ENCODE measurements around the gene ZNF804A. TPM values are rescaled to one million over a fixed set of nuclear protein-coding genes. Genes with fewer than 3 reads are reported as not detected.

Gene ZNF804A
- total RNA-seq, 1 donor from 2014 or later, result under 0.01 TPM

DNA sequence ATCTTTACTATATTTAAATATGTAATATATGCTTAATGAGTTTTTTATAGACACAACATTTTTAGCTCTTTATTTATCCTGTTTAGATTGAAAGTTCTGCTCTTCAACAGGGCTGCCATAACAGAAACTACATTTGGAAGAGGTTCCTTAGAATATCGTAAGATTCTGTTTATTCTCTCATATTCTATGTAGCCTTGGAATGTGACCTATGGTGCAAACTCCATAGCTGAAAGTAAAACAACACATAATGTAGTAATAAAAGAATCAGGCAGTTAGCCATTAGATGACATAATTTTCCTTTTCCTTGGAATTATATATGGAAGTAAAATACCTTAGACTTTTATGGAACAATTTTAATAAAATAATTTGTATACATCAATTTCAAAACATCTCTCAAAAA lies 91.3 kb downstream of the ZNF804A start:
- H3K4me3 ChIP-seq (ENCODE audit: low read length in 3 of 3), result no peak overlapping the region
- no peaks in the 10 kb centered on the region for H3K36me3 ChIP-seq (ENCODE audit: control insufficient read depth in 3 of 3, insufficient read depth in 3 of 3, low read length in 3 of 3)
- no peaks in the 10 kb centered on the region for H3K9me3 ChIP-seq (ENCODE audit: control insufficient read depth in 3 of 3, low read length in 3 of 3)
- no peaks in the 10 kb centered on the region for H3K4me1 ChIP-seq (ENCODE audit: control insufficient read depth in 3 of 3, insufficient read depth in 3 of 3, low read length in 3 of 3)
- no peaks in the 10 kb centered on the region for H3K27me3 ChIP-seq (ENCODE audit: control insufficient read depth in 3 of 3, insufficient read depth in 3 of 3, low read length in 3 of 3)
- H3K9ac ChIP-seq (ENCODE audit: low read depth in 1 of 3, low read length in 3 of 3), result no peak overlapping the region
- no peak overlapping the region for H3K27ac ChIP-seq (ENCODE audit: low read depth, low read length)

DNA sequence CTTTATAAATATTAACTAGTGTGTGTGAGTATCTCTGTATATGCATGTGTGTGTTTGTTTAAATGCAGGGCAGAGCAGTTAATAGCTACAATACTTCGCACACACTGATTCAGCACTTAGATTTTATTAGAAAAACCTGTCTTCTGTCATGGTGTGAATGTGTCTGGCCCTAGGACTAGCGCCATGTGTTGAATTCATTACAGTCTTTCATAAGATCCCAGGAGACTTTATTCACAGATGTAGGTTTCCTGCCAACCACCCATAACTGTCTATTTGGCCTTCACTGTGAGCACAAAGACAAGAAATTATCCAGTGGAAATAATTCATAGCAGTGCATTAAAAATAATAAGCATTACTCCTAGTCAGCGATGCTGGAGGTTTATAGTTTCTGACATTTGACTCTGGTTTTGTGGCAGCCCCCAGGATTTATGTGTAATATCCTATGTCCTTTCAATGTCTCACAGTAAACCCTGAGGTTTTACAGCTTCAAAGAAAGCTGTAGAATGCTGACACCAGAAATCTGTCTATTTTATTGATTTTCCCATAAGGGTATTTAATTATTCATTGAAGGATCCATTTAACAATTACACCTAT lies 93.9 kb downstream of the ZNF804A start:
- Histone ChIP-seq H3K36me3 (ENCODE audit: control insufficient read depth in 3 of 3, insufficient read depth in 3 of 3, low read length in 3 of 3) (no peaks in the 10 kb centered on the region), H3K4me3 (ENCODE audit: low read length in 3 of 3) (no peak overlapping the region), H3K4me1 (ENCODE audit: control insufficient read depth in 3 of 3, insufficient read depth in 3 of 3, low read length in 3 of 3) (no peaks in the 10 kb centered on the region), H3K9me3 (ENCODE audit: control insufficient read depth in 3 of 3, low read length in 3 of 3) (no peaks in the 10 kb centered on the region), H3K27ac (ENCODE audit: low read depth, low read length) (no peak overlapping the region), H3K9ac (ENCODE audit: low read depth in 1 of 3, low read length in 3 of 3) (no peak overlapping the region), H3K27me3 (ENCODE audit: control insufficient read depth in 3 of 3, insufficient read depth in 3 of 3, low read length in 3 of 3) (no peaks in the 10 kb centered on the region)

GRCh38 chr2:184696644-184697043 lies 98.3 kb downstream of the ZNF804A start:
- H3K4me3 ChIP-seq (ENCODE audit: low read length in 3 of 3), result no peak overlapping the region
- H3K27me3 ChIP-seq (ENCODE audit: control insufficient read depth in 3 of 3, insufficient read depth in 3 of 3, low read length in 3 of 3), result no peaks in the 10 kb centered on the region
- H3K9me3 ChIP-seq (ENCODE audit: control insufficient read depth in 3 of 3, low read length in 3 of 3), result no peaks in the 10 kb centered on the region
- no peak overlapping the region for H3K9ac ChIP-seq (ENCODE audit: low read depth in 1 of 3, low read length in 3 of 3)
- no peaks in the 10 kb centered on the region for H3K36me3 ChIP-seq (ENCODE audit: control insufficient read depth in 3 of 3, insufficient read depth in 3 of 3, low read length in 3 of 3)
- no peaks in the 10 kb centered on the region for H3K4me1 ChIP-seq (ENCODE audit: control insufficient read depth in 3 of 3, insufficient read depth in 3 of 3, low read length in 3 of 3)
- no peak overlapping the region for H3K27ac ChIP-seq (ENCODE audit: low read depth, low read length)

- H3K9me3 ChIP-seq (ENCODE audit: control insufficient read depth in 3 of 3, low read length in 3 of 3), result no peaks in the 10 kb centered on the region
- H3K4me1 ChIP-seq (ENCODE audit: control insufficient read depth in 3 of 3, insufficient read depth in 3 of 3, low read length in 3 of 3), result no peaks in the 10 kb centered on the region
- no peaks in the 10 kb centered on the region for H3K27me3 ChIP-seq (ENCODE audit: control insufficient read depth in 3 of 3, insufficient read depth in 3 of 3, low read length in 3 of 3)
- H3K9ac ChIP-seq (ENCODE audit: low read depth in 1 of 3, low read length in 3 of 3), result no peak overlapping the region
- H3K27ac ChIP-seq (ENCODE audit: low read depth, low read length), result no peak overlapping the region
- no peak overlapping the region for H3K4me3 ChIP-seq (ENCODE audit: low read length in 3 of 3)
- H3K36me3 ChIP-seq (ENCODE audit: control insufficient read depth in 3 of 3, insufficient read depth in 3 of 3, low read length in 3 of 3), result no peaks in the 10 kb centered on the region
These were observed 100.1 kb downstream of the ZNF804A start for GRCh38 chr2:184698476-184698875.

DNA sequence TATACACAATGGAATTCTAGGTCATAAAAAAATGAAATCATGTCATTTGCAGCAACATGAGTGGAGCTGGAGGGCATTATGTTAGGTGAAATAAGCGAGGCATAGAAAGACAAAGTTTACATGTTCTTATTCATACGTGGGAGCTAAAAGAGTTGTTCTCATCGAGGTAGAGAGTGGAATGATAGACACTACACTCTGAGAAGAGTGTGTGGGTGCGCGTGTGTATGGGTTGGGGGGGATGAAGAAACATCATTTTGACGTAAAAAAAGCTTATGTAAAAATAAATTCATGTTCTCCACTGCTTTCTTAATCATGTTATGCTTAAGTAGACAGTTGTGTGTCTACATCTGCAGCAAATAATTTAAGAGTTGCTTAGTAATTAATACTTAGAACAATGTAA lies 123.6 kb downstream of the ZNF804A start:
- Histone ChIP-seq H3K9me3 (ENCODE audit: control insufficient read depth in 3 of 3, low read length in 3 of 3) (no peaks in the 10 kb centered on the region), H3K36me3 (ENCODE audit: control insufficient read depth in 3 of 3, insufficient read depth in 3 of 3, low read length in 3 of 3) (no peaks in the 10 kb centered on the region)

GRCh38 chr2:184727813-184728212 lies 129.5 kb downstream of the ZNF804A start:
- Histone ChIP-seq H3K9ac (ENCODE audit: low read depth in 1 of 3, low read length in 3 of 3) (no peak overlapping the region), H3K27me3 (ENCODE audit: control insufficient read depth in 3 of 3, insufficient read depth in 3 of 3, low read length in 3 of 3) (no peaks in the 10 kb centered on the region), H3K9me3 (ENCODE audit: control insufficient read depth in 3 of 3, low read length in 3 of 3) (no peaks in the 10 kb centered on the region)

More for the DNA sequence above, 123.6 kb downstream of the ZNF804A start:
- no peak overlapping the region for H3K4me3 ChIP-seq (ENCODE audit: low read length in 3 of 3)
- no peaks in the 10 kb centered on the region for H3K4me1 ChIP-seq (ENCODE audit: control insufficient read depth in 3 of 3, insufficient read depth in 3 of 3, low read length in 3 of 3)
- no peak overlapping the region for H3K27ac ChIP-seq (ENCODE audit: low read depth, low read length)
- no peaks in the 10 kb centered on the region for H3K27me3 ChIP-seq (ENCODE audit: control insufficient read depth in 3 of 3, insufficient read depth in 3 of 3, low read length in 3 of 3)
- H3K9ac ChIP-seq (ENCODE audit: low read depth in 1 of 3, low read length in 3 of 3), result no peak overlapping the region

GRCh38 chr2:184728411-184728810 lies 130.1 kb downstream of the ZNF804A start:
- no peaks in the 10 kb centered on the region for H3K4me1 ChIP-seq (ENCODE audit: control insufficient read depth in 3 of 3, insufficient read depth in 3 of 3, low read length in 3 of 3)
- H3K27ac ChIP-seq (ENCODE audit: low read depth, low read length), result no peak overlapping the region
- no peak overlapping the region for H3K4me3 ChIP-seq (ENCODE audit: low read length in 3 of 3)
- H3K9me3 ChIP-seq (ENCODE audit: control insufficient read depth in 3 of 3, low read length in 3 of 3), result no peaks in the 10 kb centered on the region
- H3K36me3 ChIP-seq (ENCODE audit: control insufficient read depth in 3 of 3, insufficient read depth in 3 of 3, low read length in 3 of 3), result no peaks in the 10 kb centered on the region
- no peak overlapping the region for H3K9ac ChIP-seq (ENCODE audit: low read depth in 1 of 3, low read length in 3 of 3)
- no peaks in the 10 kb centered on the region for H3K27me3 ChIP-seq (ENCODE audit: control insufficient read depth in 3 of 3, insufficient read depth in 3 of 3, low read length in 3 of 3)

More at GRCh38 chr2:184727813-184728212, 129.5 kb downstream of the ZNF804A start:
- Histone ChIP-seq H3K36me3 (ENCODE audit: control insufficient read depth in 3 of 3, insufficient read depth in 3 of 3, low read length in 3 of 3) (no peaks in the 10 kb centered on the region), H3K4me1 (ENCODE audit: control insufficient read depth in 3 of 3, insufficient read depth in 3 of 3, low read length in 3 of 3) (no peaks in the 10 kb centered on the region), H3K27ac (ENCODE audit: low read depth, low read length) (no peak overlapping the region), H3K4me3 (ENCODE audit: low read length in 3 of 3) (no peak overlapping the region)

DNA sequence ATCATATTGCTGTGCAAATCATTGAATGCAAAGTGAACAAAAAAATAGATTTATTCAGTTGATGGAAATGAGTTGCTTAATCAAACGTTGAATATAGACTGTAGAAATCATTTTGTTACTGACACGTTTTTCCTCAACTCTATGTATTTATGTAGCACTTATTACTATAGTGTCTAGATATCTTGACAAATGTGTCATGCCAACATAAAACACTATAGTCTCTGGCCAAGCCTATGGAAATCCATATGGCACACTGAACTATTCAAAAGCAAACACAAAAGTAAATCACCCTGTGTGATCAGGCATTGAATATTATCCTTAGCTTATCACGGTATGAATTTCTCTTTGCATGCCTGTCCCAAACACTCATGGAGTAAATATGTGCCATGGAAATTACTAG lies 131.3 kb downstream of the ZNF804A start:
- no peak overlapping the region for H3K9ac ChIP-seq (ENCODE audit: low read depth in 1 of 3, low read length in 3 of 3)
- no peaks in the 10 kb centered on the region for H3K27me3 ChIP-seq (ENCODE audit: control insufficient read depth in 3 of 3, insufficient read depth in 3 of 3, low read length in 3 of 3)
- H3K4me1 ChIP-seq (ENCODE audit: control insufficient read depth in 3 of 3, insufficient read depth in 3 of 3, low read length in 3 of 3), result no peaks in the 10 kb centered on the region
- H3K27ac ChIP-seq (ENCODE audit: low read depth, low read length), result no peak overlapping the region
- H3K36me3 ChIP-seq (ENCODE audit: control insufficient read depth in 3 of 3, insufficient read depth in 3 of 3, low read length in 3 of 3), result no peaks in the 10 kb centered on the region
- no peaks in the 10 kb centered on the region for H3K9me3 ChIP-seq (ENCODE audit: control insufficient read depth in 3 of 3, low read length in 3 of 3)
- no peak overlapping the region for H3K4me3 ChIP-seq (ENCODE audit: low read length in 3 of 3)

DNA sequence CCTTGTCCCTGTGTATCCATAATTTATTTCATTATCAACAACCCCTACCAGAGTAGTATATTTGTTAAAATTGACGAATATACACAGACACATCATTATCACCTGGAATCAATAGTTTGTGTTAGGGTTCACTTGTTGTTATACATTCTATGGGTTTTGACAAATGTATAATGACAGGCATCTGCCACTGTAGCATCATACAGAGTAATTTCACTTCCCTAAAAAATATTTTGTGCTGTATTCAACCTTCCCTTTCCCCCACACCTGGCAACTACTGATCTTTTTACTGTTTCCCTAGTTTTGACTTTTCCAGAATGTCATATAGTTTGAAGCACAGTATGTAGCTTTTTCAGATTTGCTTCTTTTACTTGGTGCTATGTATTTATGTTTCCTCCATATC lies 132.0 kb downstream of the ZNF804A start:
- Histone ChIP-seq H3K27ac (ENCODE audit: low read depth, low read length) (no peak overlapping the region), H3K9me3 (ENCODE audit: control insufficient read depth in 3 of 3, low read length in 3 of 3) (no peaks in the 10 kb centered on the region), H3K4me3 (ENCODE audit: low read length in 3 of 3) (no peak overlapping the region), H3K9ac (ENCODE audit: low read depth in 1 of 3, low read length in 3 of 3) (no peak overlapping the region), H3K27me3 (ENCODE audit: control insufficient read depth in 3 of 3, insufficient read depth in 3 of 3, low read length in 3 of 3) (no peaks in the 10 kb centered on the region), H3K4me1 (ENCODE audit: control insufficient read depth in 3 of 3, insufficient read depth in 3 of 3, low read length in 3 of 3) (no peaks in the 10 kb centered on the region), H3K36me3 (ENCODE audit: control insufficient read depth in 3 of 3, insufficient read depth in 3 of 3, low read length in 3 of 3) (no peaks in the 10 kb centered on the region)

GRCh38 chr2:184734338-184734737 lies 136.0 kb downstream of the ZNF804A start:
- H3K9ac ChIP-seq (ENCODE audit: low read depth in 1 of 3, low read length in 3 of 3), result no peak overlapping the region
- no peaks in the 10 kb centered on the region for H3K9me3 ChIP-seq (ENCODE audit: control insufficient read depth in 3 of 3, low read length in 3 of 3)
- no peaks in the 10 kb centered on the region for H3K27me3 ChIP-seq (ENCODE audit: control insufficient read depth in 3 of 3, insufficient read depth in 3 of 3, low read length in 3 of 3)
- H3K4me1 ChIP-seq (ENCODE audit: control insufficient read depth in 3 of 3, insufficient read depth in 3 of 3, low read length in 3 of 3), result no peaks in the 10 kb centered on the region
- no peaks in the 10 kb centered on the region for H3K36me3 ChIP-seq (ENCODE audit: control insufficient read depth in 3 of 3, insufficient read depth in 3 of 3, low read length in 3 of 3)
- H3K4me3 ChIP-seq (ENCODE audit: low read length in 3 of 3), result no peak overlapping the region
- H3K27ac ChIP-seq (ENCODE audit: low read depth, low read length), result no peak overlapping the region

Data from skeletal muscle tissue (tissue), 4 donors.